Coronary artery (tissue), 2 donors: ENCODE data around the gene PHLDB3.

Experiments used
- DNase-seq: peaks from one replicate; pipeline ENCODE4 v3.0.0-alpha.2; 2017; ENCODE audit warnings: low spot score
- H3K27ac ChIP-seq, 2 donors: fragments of 200-600 bp; sonication (generic); one replicate each; pipeline ENCODE4 v1.5.1; 2016 to 2019
- H3K4me3 ChIP-seq: fragments of 200-600 bp; sonication (generic); 2 replicates; pipeline ENCODE4 v1.5.1; 2016; ENCODE audit warnings: mild to moderate bottlenecking, moderate library complexity
- CTCF ChIP-seq: fragments of 200-600 bp; sonication (generic); IDR thresholded peaks from one replicate; pipeline ENCODE4 v1.5.1; 2019; ENCODE audit warnings: antibody characterized with exemption

PHLDB3 gene

GRCh38 chr19:43435775-43436174 is 68.8 kb downstream of the PHLDB3 start:
- no peak for TF ChIP-seq CTCF
- Histone ChIP-seq H3K27ac (no peak overlapping the region), H3K4me3 (no peak overlapping the region)
- no peak for DNase-seq

DNA sequence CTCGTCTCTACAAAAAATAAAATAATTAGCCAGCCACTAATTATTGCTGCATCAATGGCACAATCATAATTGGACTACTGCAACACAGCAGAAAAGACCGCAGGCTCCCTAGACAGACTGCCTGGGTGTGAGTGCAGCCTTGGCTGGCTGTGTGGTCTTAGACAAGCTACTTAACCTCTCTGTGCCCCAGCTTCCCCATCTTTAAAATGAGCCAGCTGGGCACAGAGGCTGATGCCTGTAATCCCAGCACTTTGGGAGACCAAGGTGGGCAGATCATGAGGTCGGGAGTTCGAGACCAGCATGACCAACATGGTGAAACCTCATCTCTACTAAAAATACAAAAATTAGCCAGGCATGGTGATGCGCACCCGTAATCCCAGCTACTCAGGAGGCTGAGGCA is 70.9 kb downstream of the PHLDB3 start:
- Histone ChIP-seq H3K27ac (no peak overlapping the region), H3K4me3 (no peak overlapping the region)
- no peak for DNase-seq
- no peak for TF ChIP-seq CTCF

DNA sequence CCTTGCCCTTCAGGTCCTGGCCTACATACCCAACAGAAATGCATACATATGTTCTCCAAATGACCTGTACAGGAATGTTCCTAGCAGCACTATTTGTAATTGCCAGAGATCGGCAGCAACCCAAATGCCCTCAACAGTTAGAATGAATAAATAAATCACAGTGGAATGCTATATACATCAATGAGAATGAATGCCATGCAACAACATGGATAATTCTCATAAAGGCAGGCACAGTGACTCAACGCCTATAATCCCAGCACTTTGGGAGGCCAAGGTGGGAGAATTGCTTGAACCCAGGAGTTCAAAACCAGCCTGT is 71.2 kb downstream of the PHLDB3 start:
- Histone ChIP-seq H3K27ac (no peak overlapping the region), H3K4me3 (no peak overlapping the region)
- TF ChIP-seq CTCF: no peak
- DNase-seq: no peak

DNA sequence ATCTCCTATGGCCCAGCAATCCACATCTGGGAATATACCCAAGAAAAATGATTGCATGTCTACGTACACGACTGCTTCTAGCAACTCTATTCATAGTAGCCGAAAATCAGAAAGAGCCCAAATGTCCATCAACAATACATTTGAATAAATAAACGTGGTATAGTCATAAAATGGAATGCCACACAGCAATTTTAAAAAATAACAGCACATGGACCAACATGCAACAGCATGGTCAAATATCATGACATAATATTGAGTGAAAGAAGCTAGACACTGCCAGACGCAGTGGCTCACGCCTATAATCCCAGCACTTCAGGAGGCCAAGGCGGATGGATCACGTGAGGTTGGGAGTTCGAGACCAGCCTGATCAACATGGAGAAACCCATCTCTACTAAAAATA is 73.6 kb downstream of the PHLDB3 start:
- H3K27ac ChIP-seq: no peak overlapping the region
- DNase-seq: no peak

DNA sequence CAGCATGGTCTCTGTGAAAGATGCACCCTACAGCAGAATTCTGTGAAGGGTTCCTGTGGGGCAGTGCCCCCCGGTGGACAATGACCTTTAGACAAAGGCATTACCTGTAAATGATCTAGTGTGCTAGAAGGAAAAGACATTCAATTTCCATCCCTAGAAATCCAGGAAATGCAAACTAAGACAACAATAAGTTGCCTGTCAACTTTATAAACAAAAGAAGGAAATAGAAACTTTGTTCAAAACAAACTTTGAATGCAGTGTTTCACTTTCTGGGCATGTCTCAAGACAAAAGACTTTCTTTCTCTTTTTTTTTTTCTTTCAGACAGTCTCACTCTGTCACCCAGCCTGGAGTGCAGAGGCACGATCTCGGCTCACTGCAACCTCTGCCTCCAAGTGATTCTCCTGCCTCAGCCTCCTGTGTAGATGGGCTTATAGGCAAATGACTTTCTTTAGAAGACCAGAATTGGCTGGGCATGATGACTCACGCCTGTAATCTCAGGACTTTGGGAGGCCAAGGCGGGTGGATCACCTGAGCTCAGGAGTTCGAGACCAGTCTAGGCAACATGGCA is 74.3 kb downstream of the PHLDB3 start:
- no peak for TF ChIP-seq CTCF
- Histone ChIP-seq H3K27ac (no peak overlapping the region), H3K4me3 (no peak overlapping the region)
- DNase-seq: no peak

More for the DNA sequence above, 73.6 kb downstream of the PHLDB3 start:
- H3K4me3 ChIP-seq: no peak overlapping the region
- no peak for TF ChIP-seq CTCF

- no peak for TF ChIP-seq CTCF
- Histone ChIP-seq H3K27ac (no peak overlapping the region), H3K4me3 (no peak overlapping the region)
- no peak for DNase-seq
These were observed 75.2 kb downstream of the PHLDB3 start for GRCh38 chr19:43429395-43429794.

DNA sequence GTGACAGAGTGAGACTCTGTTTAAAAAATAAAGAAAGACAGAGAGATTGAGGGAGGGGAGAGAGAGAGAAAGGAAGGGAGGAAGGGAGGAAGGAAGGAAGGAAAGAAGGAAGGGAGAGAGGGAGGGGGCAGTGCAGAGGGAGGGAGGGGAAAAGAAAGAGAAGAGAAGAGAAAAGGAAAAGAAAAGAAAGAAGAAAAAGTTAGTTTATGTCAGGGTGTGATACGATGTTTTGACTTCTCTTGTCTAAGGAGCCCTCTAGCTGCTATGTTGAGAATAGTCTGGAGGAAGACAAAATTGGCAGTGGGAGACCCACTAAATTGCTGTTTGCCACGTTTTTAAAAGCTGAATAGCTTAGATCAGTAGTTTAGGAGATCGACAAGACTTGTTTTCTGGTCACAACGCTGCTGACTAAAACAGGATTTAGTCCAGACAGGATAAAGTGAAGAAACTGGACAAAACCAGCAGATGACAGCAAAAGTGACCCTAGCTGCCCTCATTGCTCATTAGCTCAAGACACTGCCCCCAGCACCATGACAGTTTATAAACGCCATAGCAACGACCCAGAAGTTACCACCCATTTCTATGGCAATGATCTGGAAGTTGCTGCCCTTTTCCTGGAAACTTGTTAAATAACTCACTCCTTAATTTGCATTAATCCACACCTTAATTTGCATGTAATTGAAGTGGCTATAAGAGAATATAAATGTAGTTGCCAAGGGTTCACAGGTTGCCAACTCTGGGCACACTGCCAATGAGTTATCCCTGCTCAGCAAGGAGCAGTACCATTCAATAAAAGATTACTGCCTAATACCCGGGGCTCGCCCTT is 78.8 kb downstream of the PHLDB3 start:
- DNase-seq: no peak
- no peak for TF ChIP-seq CTCF
- no peak overlapping the region for H3K27ac ChIP-seq
- H3K4me3 ChIP-seq: no peak overlapping the region
